Upper lobe of left lung (tissue), 6 donors: ENCODE results near the gene MLLT1. TPM values are rescaled to one million over a fixed set of nuclear protein-coding genes. Genes with fewer than 3 reads are reported as not detected.

Experiments used
- ATAC-seq, 2 donors: fragments of 200-7000 bp; cut with Tn5 transposase; one replicate each; pipeline ENCODE4 v1.9.1; 2022; ENCODE audit warnings: mild to moderate bottlenecking in 2 of 2, moderate library complexity in 2 of 2; ENCODE audit not compliant: low FRiP score in 2 of 2
- DNase-seq, 2 donors: peaks; one replicate each; pipeline ENCODE4 v3.0.0-alpha.2; 2019 to 2020
- H3K27ac ChIP-seq, 4 donors: fragments of 200-600 bp; sonication (generic); one replicate each; pipeline ENCODE4 v1.5.1; 2016 to 2019
- H3K27me3 ChIP-seq, 4 donors: fragments of 200-600 bp; sonication (generic); one replicate each; pipeline ENCODE4 v1.5.1; 2017 to 2019
- H3K36me3 ChIP-seq, 4 donors: fragments of 200-600 bp; sonication (generic); one replicate each; pipeline ENCODE4 v1.5.1; 2016 to 2019
- H3K4me1 ChIP-seq, 4 donors: fragments of 200-600 bp; sonication (generic); one replicate each; pipeline ENCODE4 v1.5.1; 2018 to 2019
- H3K4me3 ChIP-seq, 4 donors: fragments of 200-600 bp; sonication (generic); one replicate each; pipeline ENCODE4 v1.5.1; 2017 to 2019; ENCODE audit warnings: mild to moderate bottlenecking in 2 of 4, moderate library complexity in 1 of 4
- H3K9me3 ChIP-seq, 4 donors: fragments of 200-600 bp; sonication (generic); one replicate each; pipeline ENCODE4 v1.5.1; 2018 to 2019
- EP300 ChIP-seq, 4 donors: sonication (generic); formaldehyde crosslinking; IDR thresholded peaks; one replicate each; pipeline ENCODE4 v1.5.1; 2017; ENCODE audit warnings: antibody characterized with exemption in 4 of 4, control low read depth in 2 of 4
- POLR2A ChIP-seq, 4 donors: fragments of 450-650 bp; IDR thresholded peaks; one replicate each; pipeline ENCODE4 v1.5.1; 2016 to 2017; ENCODE audit warnings: antibody characterized with exemption in 4 of 4, mild to moderate bottlenecking in 2 of 4
- POLR2AphosphoS5 ChIP-seq, 2 donors: sonication (generic); formaldehyde crosslinking; IDR thresholded peaks; one replicate each; pipeline ENCODE4 v1.5.1; 2017; ENCODE audit warnings: antibody characterized with exemption in 2 of 2
- WGBS, 2 donors: methylation state at CpG; one replicate each; pipeline ENCODE4 v1.1.5; 2017 to 2018; 5-methylcytosine and 5-hydroxymethylcytosine counted together
- total RNA-seq, 6 donors: library from RNA; depleted of rRNA in 4 of 6; stranded (reverse); fragments of >200 nt in 4 of 6; gene quantifications; one replicate each; pipeline versions ENCODE4 v1.1.0 to v1.2.1, GENCODE V29; 2016 to 2021
- TF ChIP-seq, protein P1 (sequence below), 6 experiments: fragments of 450-650 bp in 4 of 6; fragments of 200-600 bp in 2 of 6; sonication (generic) in 2 of 6; IDR thresholded peaks; one replicate each; pipeline ENCODE4 v1.5.1; 2016 to 2019; ENCODE audit warnings: antibody characterized with exemption in 6 of 6
- donor health status: DM: no; HTN: no; CAD: no; lungs with moderate emphysema.
- donor health status: DM: no; HTN: yes; CAD: no; lungs with severe emphysema.

MLLT1 gene
- total RNA-seq, 6 donors from 2014 or later = 22.1 to 98.9 (median 49.3) TPM

DNA sequence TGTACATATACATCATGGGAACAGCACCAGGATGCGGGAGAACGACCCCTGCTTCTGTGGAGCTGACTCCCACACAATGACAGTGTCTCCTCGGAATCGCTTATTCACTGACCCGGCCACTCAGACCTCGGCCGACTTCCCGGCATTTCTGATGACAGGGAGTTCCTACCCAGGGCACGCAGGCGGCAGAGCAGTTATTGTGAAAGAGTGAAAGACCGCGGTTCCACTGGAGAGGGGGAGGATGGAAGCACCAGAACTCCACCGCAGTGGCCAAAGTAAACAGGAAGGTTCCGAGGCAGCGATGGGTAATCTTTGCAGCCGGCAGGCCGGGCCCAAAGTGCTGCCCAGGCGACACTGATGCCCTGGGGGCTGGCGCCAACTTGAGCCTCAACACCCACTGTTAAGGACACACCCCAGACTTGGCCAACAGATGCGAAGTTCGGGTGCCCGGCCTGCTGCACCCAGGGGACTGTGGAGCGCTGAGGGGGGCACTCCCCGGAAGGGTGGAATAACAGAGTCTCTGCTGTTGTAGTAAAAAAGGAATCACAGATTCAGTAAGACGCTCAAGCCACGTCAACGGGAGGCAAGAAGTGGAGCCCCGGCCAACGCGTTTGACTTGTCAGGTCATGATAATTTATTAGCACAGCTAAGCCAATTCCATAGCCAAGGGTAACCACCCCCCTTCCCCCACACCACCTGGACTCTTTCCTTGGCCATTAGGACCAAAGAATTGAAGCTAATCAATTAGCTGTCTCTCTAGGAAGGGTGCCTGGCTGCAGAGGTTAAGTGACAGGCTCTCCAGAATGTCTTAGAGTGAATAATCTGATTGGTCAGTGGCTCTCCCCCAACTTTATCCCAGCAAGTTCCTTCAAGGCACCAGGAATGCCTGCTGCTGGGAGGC, 5.8 kb downstream of the MLLT1 start:
- Histone ChIP-seq H3K36me3 (peaks cover 0 to 15% (median 11%) of the 10 kb centered on the region in 4 donors), H3K4me1 (peaks cover 95 to 100% (median 99%) of the 10 kb centered on the region in 4 donors), H3K9me3 (no peaks in the 10 kb centered on the region), H3K4me3 (peak overlapping the region in 3 of 4 donors; percentile 1 to 11 (median 10)), H3K27me3 (no peaks in the 10 kb centered on the region), H3K27ac (peak overlapping the region; percentile 89 to 95 (median 92))
- ATAC-seq (peak; percentile 88), DNase-seq (peak; percentile 86 to 93)
- TF ChIP-seq EP300 (IDR thresholded peaks at IDR 0.05) = peak; percentile 32 to 92 (median 85)
- peak; percentile 91 to 98 for TF ChIP-seq POLR2AphosphoS5 (IDR thresholded peaks at IDR 0.05)
- TF ChIP-seq, protein P1, sequence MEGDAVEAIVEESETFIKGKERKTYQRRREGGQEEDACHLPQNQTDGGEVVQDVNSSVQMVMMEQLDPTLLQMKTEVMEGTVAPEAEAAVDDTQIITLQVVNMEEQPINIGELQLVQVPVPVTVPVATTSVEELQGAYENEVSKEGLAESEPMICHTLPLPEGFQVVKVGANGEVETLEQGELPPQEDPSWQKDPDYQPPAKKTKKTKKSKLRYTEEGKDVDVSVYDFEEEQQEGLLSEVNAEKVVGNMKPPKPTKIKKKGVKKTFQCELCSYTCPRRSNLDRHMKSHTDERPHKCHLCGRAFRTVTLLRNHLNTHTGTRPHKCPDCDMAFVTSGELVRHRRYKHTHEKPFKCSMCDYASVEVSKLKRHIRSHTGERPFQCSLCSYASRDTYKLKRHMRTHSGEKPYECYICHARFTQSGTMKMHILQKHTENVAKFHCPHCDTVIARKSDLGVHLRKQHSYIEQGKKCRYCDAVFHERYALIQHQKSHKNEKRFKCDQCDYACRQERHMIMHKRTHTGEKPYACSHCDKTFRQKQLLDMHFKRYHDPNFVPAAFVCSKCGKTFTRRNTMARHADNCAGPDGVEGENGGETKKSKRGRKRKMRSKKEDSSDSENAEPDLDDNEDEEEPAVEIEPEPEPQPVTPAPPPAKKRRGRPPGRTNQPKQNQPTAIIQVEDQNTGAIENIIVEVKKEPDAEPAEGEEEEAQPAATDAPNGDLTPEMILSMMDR (IDR thresholded peaks at IDR 0.05) = peak in 1 of 6 experiments; percentile 7
- TF ChIP-seq POLR2A (IDR thresholded peaks at IDR 0.05) = peak in 2 of 4 donors; percentile 17 to 43
- 11 to 16% methylated on average over 16 to 30 of the region's 30 CpGs for WGBS, 2 donors

DNA sequence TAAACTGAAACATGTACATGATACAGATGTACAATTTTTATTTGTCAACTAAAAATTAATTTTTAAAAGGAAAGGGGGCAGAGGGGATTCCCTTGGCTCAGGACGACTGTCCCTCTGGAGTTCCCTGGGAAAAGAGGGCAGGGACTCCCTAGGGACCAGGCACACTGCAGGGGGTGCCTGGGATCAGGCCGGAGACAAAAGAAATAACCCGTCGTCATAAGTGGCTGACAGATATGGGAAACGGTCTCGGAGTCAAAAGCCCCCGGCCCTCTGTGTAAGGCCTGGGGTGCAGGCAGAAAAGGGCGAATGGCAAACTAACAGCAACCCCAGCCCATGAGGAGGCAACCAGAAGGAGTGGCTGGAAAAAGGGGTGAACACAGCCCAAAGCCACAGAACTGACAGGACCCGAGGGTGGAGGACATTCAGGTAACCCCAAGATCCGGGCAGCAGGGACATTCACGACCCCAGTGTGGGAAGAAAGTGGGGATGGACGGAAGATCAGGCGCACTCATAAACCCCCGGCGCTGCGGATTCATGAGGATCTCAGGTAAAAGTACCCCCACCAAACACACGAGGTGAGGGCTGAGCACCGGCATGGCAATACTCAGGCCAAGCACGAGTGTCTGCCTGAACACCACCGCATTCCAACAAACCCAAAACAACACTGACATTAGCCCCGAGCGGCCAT, 6.7 kb downstream of the MLLT1 start:
- Histone ChIP-seq H3K36me3 (peaks cover 0 to 21% (median 15%) of the 10 kb centered on the region in 4 donors), H3K4me3 (peak overlapping the region in 2 of 4 donors; percentile 10 to 11), H3K27ac (peak overlapping the region; percentile 89 to 95 (median 92)), H3K27me3 (no peaks in the 10 kb centered on the region), H3K4me1 (peaks cover 93 to 99% (median 97%) of the 10 kb centered on the region in 4 donors), H3K9me3 (no peaks in the 10 kb centered on the region)
- no peak for DNase-seq
- TF ChIP-seq POLR2A (IDR thresholded peaks at IDR 0.05) (no peak), EP300 (IDR thresholded peaks at IDR 0.05) (no peak), POLR2AphosphoS5 (IDR thresholded peaks at IDR 0.05) (no peak)
- TF ChIP-seq, protein P1 (IDR thresholded peaks at IDR 0.05) = no peak
- no peak for ATAC-seq
- WGBS, 2 donors = 57 to 65% methylated on average over 20 to 22 of the region's 22 CpGs

GRCh38 chr19:6272411-6272791, 7.4 kb downstream of the MLLT1 start:
- 51 to 60% methylated on average over 8 to 11 of the region's 11 CpGs for WGBS, 2 donors
- peak overlapping the region in 1 of 4 donors; percentile 29 for H3K4me3 ChIP-seq
- no peaks in the 10 kb centered on the region for H3K27me3 ChIP-seq
- TF ChIP-seq POLR2A (IDR thresholded peaks at IDR 0.05) = no peak
- TF ChIP-seq POLR2AphosphoS5 (IDR thresholded peaks at IDR 0.05) = no peak
- TF ChIP-seq, protein P1 (IDR thresholded peaks at IDR 0.05) = no peak
- no peak for TF ChIP-seq EP300 (IDR thresholded peaks at IDR 0.05)
- peaks cover 87 to 99% (median 96%) of the 10 kb centered on the region in 4 donors for H3K4me1 ChIP-seq
- peak overlapping the region; percentile 89 to 95 (median 92) for H3K27ac ChIP-seq
- H3K36me3 ChIP-seq = peaks cover 0 to 25% (median 16%) of the 10 kb centered on the region in 4 donors
- DNase-seq (no peak), ATAC-seq (no peak)
- H3K9me3 ChIP-seq = no peaks in the 10 kb centered on the region

DNA sequence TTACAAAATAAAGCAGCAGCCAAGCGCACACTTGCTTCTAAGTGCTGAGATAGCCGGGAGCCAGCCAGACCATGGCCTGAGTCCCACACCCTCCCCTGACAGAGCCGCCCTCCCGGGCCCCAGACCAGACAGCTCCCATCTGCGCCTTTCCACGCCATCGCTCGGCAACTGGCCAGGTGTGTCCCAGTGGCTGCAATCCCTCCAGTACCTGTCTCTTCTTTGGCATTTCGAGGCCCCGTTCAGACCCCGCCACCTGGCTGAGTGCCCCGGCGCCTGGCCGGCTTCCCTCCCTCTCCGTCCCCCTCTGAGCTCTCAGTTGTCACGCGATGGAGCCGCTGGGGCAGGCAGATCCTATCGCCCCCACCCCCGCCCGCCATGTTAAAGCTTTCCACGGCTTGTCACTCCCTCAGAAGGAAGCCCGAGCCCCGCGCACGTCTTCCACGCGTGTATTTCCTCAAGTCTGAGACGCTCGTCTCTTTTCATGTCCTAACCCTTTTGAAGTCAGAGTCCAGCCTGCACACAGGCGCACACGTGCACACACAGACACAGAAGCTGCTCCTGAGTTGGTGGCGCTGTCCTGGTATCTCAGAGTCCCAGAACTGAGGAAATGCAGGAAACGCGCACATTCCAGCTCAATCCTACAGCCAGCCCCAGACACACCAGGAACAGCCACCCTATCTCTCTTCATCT, 7.9 kb downstream of the MLLT1 start:
- Histone ChIP-seq H3K36me3 (peaks cover 0 to 31% (median 16%) of the 10 kb centered on the region in 4 donors), H3K4me1 (peaks cover 81 to 95% (median 92%) of the 10 kb centered on the region in 4 donors), H3K27me3 (no peaks in the 10 kb centered on the region), H3K4me3 (peak overlapping the region in 3 of 4 donors; percentile 23 to 35 (median 29)), H3K9me3 (no peaks in the 10 kb centered on the region), H3K27ac (peak overlapping the region; percentile 89 to 95 (median 92))
- peak; percentile 64 to 90 for DNase-seq
- ATAC-seq = peak; percentile 59 to 75
- TF ChIP-seq, protein P1 (IDR thresholded peaks at IDR 0.05) = no peak
- TF ChIP-seq POLR2AphosphoS5 (IDR thresholded peaks at IDR 0.05) (peak; percentile 52 to 57), POLR2A (IDR thresholded peaks at IDR 0.05) (peak in 1 of 4 donors; percentile 17), EP300 (IDR thresholded peaks at IDR 0.05) (peak in 1 of 4 donors; percentile 61)
- WGBS, 2 donors = 19 to 34% methylated on average over 4 to 28 of the region's 35 CpGs
